ENCODE results near the gene C5orf63.

- TF ChIP-seq TCF4 (CRISPR knock-in tag; IDR thresholded peaks at IDR 0.05; ENCODE audit: borderline replicate concordance) (no peak), CSRNP3 (CRISPR knock-in tag; IDR thresholded peaks at IDR 0.05) (no peak), RARB (CRISPR knock-in tag; IDR thresholded peaks at IDR 0.05) (no peak), TOX (CRISPR knock-in tag; IDR thresholded peaks at IDR 0.05; ENCODE audit: borderline replicate concordance) (no peak), ZFP3 (CRISPR knock-in tag; IDR thresholded peaks at IDR 0.05) (no peak), ARNTL (CRISPR knock-in tag; IDR thresholded peaks at IDR 0.05; ENCODE audit: borderline replicate concordance, low read depth) (no peak), BACH2 (CRISPR knock-in tag; IDR thresholded peaks at IDR 0.05; ENCODE audit: borderline replicate concordance) (no peak)
- TF ChIP-seq, protein P1, sequence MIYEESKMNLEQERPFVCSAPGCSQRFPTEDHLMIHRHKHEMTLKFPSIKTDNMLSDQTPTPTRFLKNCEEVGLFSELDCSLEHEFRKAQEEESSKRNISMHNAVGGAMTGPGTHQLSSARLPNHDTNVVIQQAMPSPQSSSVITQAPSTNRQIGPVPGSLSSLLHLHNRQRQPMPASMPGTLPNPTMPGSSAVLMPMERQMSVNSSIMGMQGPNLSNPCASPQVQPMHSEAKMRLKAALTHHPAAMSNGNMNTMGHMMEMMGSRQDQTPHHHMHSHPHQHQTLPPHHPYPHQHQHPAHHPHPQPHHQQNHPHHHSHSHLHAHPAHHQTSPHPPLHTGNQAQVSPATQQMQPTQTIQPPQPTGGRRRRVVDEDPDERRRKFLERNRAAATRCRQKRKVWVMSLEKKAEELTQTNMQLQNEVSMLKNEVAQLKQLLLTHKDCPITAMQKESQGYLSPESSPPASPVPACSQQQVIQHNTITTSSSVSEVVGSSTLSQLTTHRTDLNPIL (CRISPR knock-in tag; IDR thresholded peaks at IDR 0.05; ENCODE audit: low read depth): no peak
Measured at GRCh38 chr5:127079994-127080491, 6.7 kb upstream of the C5orf63 start.
